AML-193 (cell line): ENCODE measurements around the gene PIK3R1.

ENCODE experiments used
- DNase-seq, 2 experiments: peaks; one replicate each; lab custom pipeline; 2025; lab: John Stamatoyannopoulos, UW

Gene PIK3R1

GRCh38 chr5:68298479-68298878 lies 82.9 kb downstream of the PIK3R1 start:
- DNase-seq = no peak

- no peak for DNase-seq
These were observed 83.5 kb downstream of the PIK3R1 start for GRCh38 chr5:68299105-68299504.

DNA sequence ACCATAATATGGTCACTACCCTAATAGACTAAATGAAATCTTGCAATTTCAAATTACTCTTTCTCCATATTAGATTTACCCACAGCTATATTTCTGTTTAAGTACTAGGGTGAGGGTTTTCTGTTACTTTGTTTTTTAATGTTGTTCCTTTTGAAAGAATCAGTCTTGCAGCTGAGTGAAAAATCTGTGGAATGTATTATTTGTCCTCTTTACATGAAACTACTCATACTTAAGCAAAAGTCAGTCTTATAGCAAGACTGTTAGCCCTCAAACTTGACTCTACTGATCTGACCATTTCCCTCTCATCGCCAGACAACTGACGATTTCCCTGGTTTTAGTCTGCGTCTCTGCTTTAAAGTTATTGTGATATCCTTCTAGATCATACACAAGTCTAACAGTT lies 84.0 kb downstream of the PIK3R1 start:
- DNase-seq = no peak

DNA sequence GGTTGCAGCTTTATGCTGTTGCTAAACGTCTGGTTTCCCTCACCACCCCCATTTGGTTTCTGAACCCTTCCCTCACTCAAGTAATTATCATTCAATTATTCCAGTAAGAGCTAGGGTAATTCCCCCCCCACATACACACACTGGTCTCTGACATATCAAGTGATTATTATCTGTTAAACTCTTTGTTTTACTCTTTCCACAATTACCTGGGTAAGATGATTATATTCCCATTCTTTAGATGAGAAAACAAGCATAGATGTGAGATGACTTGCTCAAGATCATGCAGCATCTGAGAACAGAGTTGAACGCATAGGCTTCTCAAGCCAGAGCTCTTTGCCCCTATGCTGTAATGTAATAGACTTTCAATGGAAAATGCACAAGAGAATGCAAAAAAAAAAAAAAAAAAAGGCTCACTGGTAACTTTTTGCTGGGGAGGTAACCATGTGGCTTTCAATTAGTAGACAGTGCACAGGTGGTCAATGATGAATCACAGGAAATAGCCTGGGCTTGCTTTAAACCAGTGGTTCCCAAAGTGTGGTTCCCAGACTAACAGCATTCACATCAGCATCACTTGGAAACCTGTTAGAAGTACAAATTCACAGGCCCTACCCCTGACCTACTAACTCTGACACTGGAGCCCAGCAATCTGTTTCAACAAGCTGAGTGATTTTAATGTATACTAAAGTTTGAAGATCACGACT lies 87.6 kb downstream of the PIK3R1 start:
- DNase-seq = no peak

GRCh38 chr5:68303754-68304420 lies 88.3 kb downstream of the PIK3R1 start:
- no peak for DNase-seq

- DNase-seq = no peak
These were observed 89.0 kb downstream of the PIK3R1 start for GRCh38 chr5:68304421-68305052.

DNA sequence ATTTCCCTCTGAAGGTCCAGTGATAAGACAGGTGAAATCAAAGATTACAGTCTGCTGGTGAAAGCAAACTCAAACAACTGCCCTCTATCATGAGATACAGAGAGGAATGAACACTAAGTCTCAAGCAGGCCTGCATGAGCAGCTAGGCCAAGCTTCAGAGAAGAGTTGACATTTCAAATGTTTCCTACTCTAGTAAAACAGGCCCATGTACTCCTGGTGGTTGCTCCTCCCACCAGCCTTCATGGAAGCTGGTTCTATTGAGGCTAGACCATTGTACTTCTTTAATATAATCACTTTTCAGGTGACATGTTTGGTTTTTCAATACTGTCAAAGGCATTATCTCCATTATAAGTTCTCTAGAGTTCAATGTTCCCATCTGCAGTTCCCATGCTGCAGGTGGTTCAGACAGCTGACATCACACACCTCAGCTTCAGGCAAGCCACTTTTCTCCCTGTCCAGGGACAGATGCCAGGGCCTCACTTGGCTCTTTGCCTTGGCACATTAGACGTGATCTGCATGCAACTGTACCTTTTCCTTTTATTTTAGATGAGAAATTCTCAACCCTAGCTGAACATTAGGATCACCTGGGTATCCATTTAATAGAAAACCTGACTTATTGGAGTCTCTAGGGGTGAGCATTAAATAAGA lies 89.8 kb downstream of the PIK3R1 start:
- no peak for DNase-seq

DNA sequence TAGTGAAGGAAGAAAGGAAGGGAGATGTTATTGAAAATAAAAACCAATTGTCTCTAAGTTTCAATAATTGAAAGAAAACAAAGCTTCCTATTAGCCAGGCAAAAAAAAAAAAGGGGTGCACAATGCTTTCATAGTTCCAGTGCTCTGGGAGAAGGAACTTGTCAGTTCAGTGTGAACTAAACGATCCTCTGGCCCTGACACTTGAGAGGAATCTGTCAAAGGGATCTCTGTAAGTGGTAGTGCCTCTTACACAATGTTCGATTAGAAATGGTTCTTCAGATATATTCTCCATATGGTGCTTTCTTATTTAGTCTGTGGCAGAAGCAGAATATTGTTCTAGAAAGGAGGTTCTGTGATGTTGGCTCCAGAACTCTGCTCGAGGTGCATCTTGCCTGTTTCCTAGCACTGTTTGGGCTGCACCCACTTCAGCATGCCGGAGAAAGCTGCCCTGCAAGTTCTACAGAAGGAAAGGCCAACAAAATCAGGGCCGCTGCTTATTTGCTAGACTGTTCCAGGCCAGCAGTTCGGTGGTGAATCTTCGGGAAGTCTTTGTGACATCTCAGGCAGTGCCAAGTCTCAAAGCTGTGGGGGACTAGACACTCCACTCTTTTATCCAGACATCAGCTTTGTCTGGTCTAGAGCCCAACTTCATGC lies 90.9 kb downstream of the PIK3R1 start:
- DNase-seq = no peak

- no peak for DNase-seq
These were observed 97.8 kb downstream of the PIK3R1 start for GRCh38 chr5:68313336-68313735.

DNA sequence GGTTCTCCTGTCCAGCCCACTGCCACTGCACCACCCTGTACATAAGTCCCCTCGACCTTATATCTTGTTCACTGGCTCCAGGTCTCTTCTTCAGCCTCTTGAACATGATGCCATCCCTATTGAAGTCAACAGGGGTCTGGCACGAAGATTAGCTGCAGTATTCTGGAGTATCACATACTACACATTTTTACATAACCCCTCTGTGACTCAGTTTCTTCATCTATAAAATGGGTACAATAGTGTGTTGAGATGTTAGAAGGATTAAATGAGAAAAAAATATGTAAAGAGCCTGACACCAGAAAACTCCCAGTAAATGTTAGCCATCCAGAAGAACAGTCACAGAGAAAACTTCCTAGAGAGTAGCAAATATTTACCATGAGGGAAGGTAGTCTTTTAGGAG lies 98.9 kb downstream of the PIK3R1 start:
- no peak for DNase-seq

DNA sequence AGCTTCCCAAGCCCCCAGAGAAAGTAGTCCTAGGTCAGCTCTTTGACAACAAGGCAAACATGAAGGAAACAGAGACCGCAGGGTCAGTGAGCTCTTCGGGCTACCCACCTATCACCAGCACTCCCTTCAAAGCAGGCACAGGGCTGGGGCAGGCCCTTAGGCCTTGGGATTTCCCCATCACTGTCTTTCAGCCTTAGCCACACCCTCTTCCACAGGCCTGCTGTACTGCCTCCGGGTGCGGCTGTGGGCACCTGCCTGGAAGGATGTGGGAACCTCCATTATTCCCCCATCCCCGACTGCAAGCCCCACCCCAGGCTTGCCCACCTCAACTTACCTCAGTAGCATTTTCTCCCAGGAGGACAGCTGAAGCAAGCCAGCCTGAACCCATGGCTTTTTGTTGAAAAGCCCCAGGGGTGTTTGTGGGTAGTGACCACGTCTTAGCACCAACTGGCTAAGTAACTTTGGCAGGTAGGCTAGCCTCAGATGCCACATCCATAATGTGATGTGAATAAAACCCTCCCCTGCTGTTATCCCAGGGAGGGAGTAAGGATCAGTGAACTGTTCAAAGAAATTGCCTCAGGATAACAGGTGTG lies 100.2 kb downstream of the PIK3R1 start:
- DNase-seq = no peak

DNA sequence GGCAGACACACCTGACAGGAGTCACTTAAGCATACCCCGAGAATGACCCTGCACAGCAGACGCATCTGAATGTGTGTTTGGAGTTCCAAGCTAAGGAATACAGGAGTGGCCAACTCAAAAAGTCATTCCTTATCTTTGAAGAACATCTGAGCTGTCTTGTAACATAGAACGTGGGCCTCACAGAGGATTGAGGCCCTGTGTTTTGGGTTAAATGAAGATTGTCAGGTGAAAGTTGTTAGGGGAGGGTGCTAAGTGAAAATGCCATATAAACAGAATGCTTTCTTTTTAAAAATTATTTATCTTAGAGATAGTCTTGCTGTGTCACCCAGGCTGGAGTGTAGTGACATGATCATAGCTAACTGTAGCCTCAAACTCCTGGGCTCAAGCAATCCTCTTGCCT lies 100.9 kb downstream of the PIK3R1 start:
- no peak for DNase-seq

DNA sequence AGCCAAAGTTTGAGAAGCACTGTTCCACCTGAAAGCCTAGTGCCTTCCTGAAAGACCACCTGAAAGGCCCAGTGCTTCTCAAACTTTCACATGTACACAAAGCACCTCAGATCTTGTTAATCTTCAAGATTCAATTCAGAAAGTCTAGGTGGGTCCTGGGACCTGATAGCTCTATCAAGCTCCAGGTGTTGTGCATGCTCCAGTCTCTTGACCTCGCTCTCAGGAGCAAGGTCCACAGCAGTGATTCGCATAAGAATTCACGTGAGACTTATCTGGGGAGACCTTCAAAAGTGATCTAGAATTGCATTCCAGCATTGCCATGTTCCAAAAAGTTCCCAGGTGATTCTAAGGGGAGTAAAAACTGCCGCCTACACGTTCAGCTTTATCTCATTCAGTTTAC lies 102.1 kb downstream of the PIK3R1 start:
- DNase-seq = no peak

GRCh38 chr5:68318955-68319705 lies 103.6 kb downstream of the PIK3R1 start:
- DNase-seq = no peak

DNA sequence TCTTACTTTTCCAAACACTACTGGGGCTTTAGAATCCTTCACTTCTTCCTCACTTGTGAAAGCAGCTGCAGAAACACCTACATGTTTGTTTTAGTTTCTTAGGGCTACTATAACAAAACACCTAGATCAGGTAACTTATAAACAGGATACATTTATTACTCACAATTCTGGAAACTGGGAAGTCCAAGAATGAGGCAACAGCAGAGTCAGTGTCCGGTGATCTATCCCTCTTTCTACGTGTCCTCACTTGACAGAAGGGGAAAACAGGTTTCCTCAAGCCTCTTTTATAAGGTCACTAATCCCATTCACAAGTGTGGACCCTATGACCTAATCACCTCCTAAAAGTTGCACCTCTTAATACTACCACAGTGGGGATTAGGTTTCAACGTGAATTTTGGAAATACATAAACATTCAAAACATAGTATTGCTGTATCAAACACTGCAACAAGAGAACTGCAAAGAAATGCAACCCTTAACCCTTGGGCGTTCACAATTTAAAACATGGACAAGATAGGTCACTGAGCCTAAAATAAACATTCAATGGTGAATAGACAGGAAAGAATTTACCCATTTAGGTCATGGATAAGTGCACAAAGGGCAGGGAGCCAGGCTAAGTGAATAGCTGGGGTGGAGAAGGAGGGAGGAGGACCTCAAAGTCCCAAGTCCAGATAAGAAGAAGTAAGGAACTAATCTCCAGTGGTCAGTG lies 104.3 kb downstream of the PIK3R1 start:
- no peak for DNase-seq

DNA sequence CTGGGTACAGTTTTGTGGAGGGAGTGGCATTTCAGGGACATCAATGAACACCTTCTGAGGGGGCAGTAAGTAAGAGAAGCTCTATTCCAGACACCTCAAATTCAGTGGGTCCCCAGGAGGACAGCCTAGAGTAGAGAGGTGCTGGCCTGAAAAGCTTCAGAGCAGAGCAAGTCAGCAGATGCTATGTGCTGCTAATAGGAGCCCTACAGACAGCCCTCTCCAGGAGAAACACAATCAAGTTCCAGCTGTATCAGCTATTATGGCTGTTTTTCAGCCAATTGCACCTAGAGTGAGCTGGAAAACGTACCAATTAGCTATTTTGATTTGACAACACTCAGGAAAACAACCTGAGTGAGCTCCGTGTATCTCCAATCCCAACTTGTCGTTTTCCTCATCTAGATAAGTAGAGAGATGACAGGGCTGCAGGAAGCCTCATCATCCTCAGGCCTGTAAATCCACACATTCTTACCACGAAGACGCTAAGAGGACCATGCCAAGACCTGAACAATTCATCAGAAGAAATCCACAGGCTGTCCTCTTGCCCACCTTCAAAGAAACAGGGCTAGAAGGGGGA lies 104.9 kb downstream of the PIK3R1 start:
- DNase-seq = no peak

GRCh38 chr5:68325065-68325580 lies 109.6 kb downstream of the PIK3R1 start:
- no peak for DNase-seq

DNA sequence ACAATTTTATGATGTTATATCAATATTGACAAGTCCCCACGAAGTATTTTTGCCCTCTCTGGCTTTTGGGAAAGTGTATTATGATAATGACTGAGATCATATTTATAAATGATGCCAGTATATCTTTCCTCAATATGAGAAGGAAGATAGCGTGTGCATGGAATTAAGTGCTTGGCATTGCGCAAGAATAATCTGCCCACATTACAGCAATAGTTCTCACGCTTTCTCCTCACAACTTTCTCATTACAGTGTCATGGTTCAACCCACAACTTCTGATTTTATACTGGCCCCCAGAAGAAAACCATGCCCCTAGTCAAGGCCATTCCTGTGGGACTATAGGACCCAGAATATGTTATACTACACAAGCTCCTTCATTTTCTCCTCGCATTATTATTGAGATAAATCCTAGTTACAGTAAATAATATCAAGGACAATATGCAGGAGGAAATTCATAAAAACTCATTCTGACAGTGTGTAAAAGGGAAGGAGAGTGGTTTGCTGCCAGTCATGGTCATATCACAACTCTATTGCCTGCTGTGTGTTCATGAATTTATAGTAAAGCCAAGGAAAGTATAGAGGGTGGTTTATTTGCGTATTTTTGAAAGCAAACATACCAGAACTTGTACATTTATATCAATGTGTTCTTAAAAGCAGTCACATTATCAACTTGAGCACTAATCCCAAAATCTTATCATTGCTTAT lies 114.1 kb downstream of the PIK3R1 start:
- DNase-seq = peak; percentile 36 to 43

- no peak for DNase-seq
These were observed 115.0 kb downstream of the PIK3R1 start for GRCh38 chr5:68330574-68330973.
